HG03571 (cell line): ENCODE measurements around the gene RALGPS1.

Source experiments
- ATAC-seq: cut with Tn5 transposase; IDR thresholded peaks from one replicate; pipeline ENCODE4 v1.9.1; 2021; ENCODE audit not compliant: unreplicated experiment

The RALGPS1 gene

GRCh38 chr9:127050152-127050551 is 135.6 kb downstream of the RALGPS1 start:
- ATAC-seq, result no peak

- no peak for ATAC-seq
These were observed 136.0 kb downstream of the RALGPS1 start for GRCh38 chr9:127050591-127051001.

GRCh38 chr9:127051881-127052595 is 137.5 kb downstream of the RALGPS1 start:
- no peak for ATAC-seq

- ATAC-seq, result no peak
These were observed 138.7 kb downstream of the RALGPS1 start for GRCh38 chr9:127053057-127053821.

GRCh38 chr9:127053960-127054359 is 139.4 kb downstream of the RALGPS1 start:
- ATAC-seq, result no peak

GRCh38 chr9:127055745-127056402 is 141.3 kb downstream of the RALGPS1 start:
- ATAC-seq, result no peak

- no peak for ATAC-seq
These were observed 141.9 kb downstream of the RALGPS1 start for GRCh38 chr9:127056446-127056845.

- no peak for ATAC-seq
These were observed 143.5 kb downstream of the RALGPS1 start for GRCh38 chr9:127058011-127058644.

GRCh38 chr9:127058645-127059021 is 144.1 kb downstream of the RALGPS1 start:
- no peak for ATAC-seq

- ATAC-seq, result no peak
These were observed 144.4 kb downstream of the RALGPS1 start for GRCh38 chr9:127059030-127059429.

- ATAC-seq, result no peak
These were observed 145.3 kb downstream of the RALGPS1 start for GRCh38 chr9:127059765-127060361.

GRCh38 chr9:127061411-127061810 is 146.8 kb downstream of the RALGPS1 start:
- ATAC-seq, result no peak

GRCh38 chr9:127064335-127064734 is 149.8 kb downstream of the RALGPS1 start:
- ATAC-seq, result no peak

- ATAC-seq, result no peak
These were observed 151.0 kb downstream of the RALGPS1 start for GRCh38 chr9:127065592-127065991.

- no peak for ATAC-seq
These were observed 151.7 kb downstream of the RALGPS1 start for GRCh38 chr9:127066060-127066850.

- no peak for ATAC-seq
These were observed 152.2 kb downstream of the RALGPS1 start for GRCh38 chr9:127066851-127067136.

- ATAC-seq, result no peak
These were observed 153.1 kb downstream of the RALGPS1 start for GRCh38 chr9:127067603-127068220.

- no peak for ATAC-seq
These were observed 160.3 kb downstream of the RALGPS1 start for GRCh38 chr9:127074561-127075548.
